Activated CD4-positive, alpha-beta T cell treated with anti-CD3 and anti-CD28 coated beads for 36 hours (primary cell): ENCODE measurements around the gene LRFN4. TPM values are rescaled to one million over a fixed set of nuclear protein-coding genes. Genes with fewer than 3 reads are reported as not detected.

Source experiments
- ATAC-seq: fragments of 200-7000 bp; cut with Tn5 transposase; one replicate; pipeline ENCODE4 v1.10.0; 2021; ENCODE audit warnings: mild to moderate bottlenecking, moderate library complexity
- CTCF ChIA-PET: fragments of 350-600 bp; sonication (Branson Sonifier 250); formaldehyde crosslinking; loops from one replicate; lab custom pipeline; 2021; ENCODE audit warnings: antibody characterized with exemption; lab: Charles Lee
- POLR2A ChIA-PET: fragments of 350-600 bp; sonication (Branson Sonifier 250); formaldehyde crosslinking; loops from one replicate; lab custom pipeline; 2021; ENCODE audit warnings: antibody characterized with exemption, inconsistent platforms; lab: Charles Lee
- DNase-seq: peaks from one replicate; pipeline ENCODE4 v3.0.0-alpha.2; 2020
- H3K27ac Mint-ChIP-seq: one replicate; pipeline ENCODE4 v1.8.0; 2021; ENCODE audit warnings: mixed read lengths
- H3K27me3 Mint-ChIP-seq: one replicate; pipeline ENCODE4 v1.8.0; 2021; ENCODE audit warnings: mixed read lengths
- H3K36me3 Mint-ChIP-seq: one replicate; pipeline ENCODE4 v1.8.0; 2021; ENCODE audit warnings: low read depth, mixed read lengths
- H3K4me1 Mint-ChIP-seq: one replicate; pipeline ENCODE4 v1.8.0; 2021; ENCODE audit warnings: mixed read lengths
- H3K4me3 Mint-ChIP-seq: one replicate; pipeline ENCODE4 v1.8.0; 2021; ENCODE audit warnings: mild to moderate bottlenecking, moderate library complexity, mixed read lengths
- H3K9me3 Mint-ChIP-seq: one replicate; pipeline ENCODE4 v1.8.0; 2021; ENCODE audit warnings: low read depth, mixed read lengths
- intact Hi-C, 2 experiments: fragments of 100-400 bp; cut with DNase I in 1 of 2; cut with micrococcal nuclease in 1 of 2; formaldehyde crosslinking; loops; one replicate each; pipeline versions ENCODE4 v1.14.2 to v1.15.1; 2022 to 2024; cut with DNase I, micrococcal nuclease
- total RNA-seq, 2 experiments: library from RNA; stranded (reverse); gene quantifications; one replicate each; pipeline ENCODE4 v1.2.3, GENCODE V29; 2021

LRFN4 gene
- total RNA-seq, 2 experiments from 2014 or later, result 19.2 to 22.7 TPM

DNA sequence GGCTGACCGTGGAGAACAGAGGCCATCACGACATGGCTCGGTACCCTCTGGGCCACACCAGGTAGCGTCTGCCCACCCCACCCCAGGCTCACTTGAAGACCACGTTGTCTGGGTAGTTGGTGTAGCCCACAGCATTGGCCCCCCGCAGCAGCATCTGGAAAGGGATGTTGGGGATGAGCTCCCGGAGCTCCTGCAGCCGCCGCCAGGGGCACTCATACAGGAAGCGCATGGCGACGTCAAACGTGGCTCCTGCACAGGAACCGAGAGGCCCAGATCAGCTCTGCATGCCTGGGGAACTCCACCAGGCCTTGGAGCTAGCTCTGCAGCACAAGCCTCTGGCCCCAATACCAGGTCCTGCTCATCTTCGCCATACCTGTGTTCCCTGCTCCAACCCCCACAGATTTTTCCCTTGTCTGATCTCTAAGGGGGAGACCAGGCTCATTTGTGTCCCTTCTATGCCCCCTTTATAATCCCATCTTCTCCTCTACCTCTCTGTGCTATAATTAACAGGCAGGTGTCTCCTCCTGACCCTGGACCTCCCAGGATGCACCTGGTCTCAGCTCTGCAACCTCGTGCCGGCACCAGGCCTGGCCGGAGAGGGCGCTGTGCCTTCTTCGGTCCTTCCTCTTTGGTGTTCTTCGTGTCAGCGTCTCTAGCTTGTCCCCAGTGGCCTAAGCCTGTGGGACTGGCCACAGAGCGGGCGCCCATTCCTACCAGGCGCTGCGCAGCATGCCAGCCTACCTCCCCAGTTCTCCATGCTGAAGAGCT, 5.0 kb upstream of the LRFN4 start:
- ChIA-PET CTCF (interaction anchor here (0.6 to 1.4 kb wide), 11 partner anchors 8 to 514 kb away, joined by 3 to 7 read pairs (median 4); partner anchors contain the start of gene RCE1), POLR2A (interaction anchor here (0.6 to 2.0 kb wide), 3 partner anchors 8 to 124 kb away, joined by 3 to 9 read pairs (median 4); partner anchors contain the start of gene RCE1)
- Mint-ChIP-seq H3K4me1 (peaks cover 11% of the 10 kb centered on the region), H3K9me3 (no peaks in the 10 kb centered on the region), H3K36me3 (no peaks in the 10 kb centered on the region), H3K27me3 (no peaks in the 10 kb centered on the region), H3K27ac (peak overlapping the region; percentile 70), H3K4me3 (no peak overlapping the region)
- DNase-seq (peak; percentile 68), ATAC-seq (peak; percentile 21)
- intact Hi-C loops, result no loop called here

DNA sequence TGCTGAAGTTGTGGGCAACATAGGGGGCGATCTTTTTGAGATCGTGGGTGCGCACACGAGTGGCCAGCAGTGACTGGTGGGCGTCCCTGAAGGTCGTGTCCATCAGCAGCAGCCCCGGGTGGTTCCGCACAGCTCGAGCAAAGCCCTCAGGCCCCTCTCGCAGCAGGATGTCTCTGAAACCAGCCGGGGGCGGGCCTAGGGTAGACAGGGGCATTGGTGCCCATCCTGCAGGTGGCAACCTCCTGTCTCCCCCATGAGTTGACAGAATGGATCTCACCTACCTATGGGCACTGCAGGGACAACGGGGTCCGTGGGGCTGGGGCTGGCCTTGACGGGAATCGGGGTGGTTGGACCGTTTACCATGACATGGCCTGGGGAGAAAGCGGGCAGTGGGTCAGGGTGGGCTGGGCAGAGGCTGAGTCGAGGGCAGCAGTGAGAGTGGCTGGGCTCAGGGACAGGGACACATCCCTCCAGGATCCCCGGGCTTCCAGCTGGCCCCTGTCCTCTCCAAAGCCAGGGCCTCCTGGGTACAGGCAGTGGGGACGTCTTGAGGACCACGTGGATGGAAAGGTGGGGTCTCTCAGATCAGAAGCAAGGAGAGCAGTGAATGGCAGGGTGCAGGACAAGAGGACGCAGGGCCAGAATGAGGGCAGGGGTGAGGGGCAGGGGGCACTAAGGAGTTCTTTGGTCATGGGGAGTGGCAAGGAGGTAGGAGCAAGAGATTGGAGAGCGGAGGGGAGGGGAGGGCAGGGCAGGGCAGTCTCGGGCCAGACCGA, 4.2 kb upstream of the LRFN4 start:
- CTCF ChIA-PET, result interaction anchor here (0.7 to 1.4 kb wide), 5 partner anchors 9 to 139 kb away, joined by 3 to 7 read pairs (median 5); partner anchors contain the start of gene RCE1
- Mint-ChIP-seq H3K9me3 (no peaks in the 10 kb centered on the region), H3K36me3 (no peaks in the 10 kb centered on the region), H3K27me3 (no peaks in the 10 kb centered on the region), H3K4me3 (no peak overlapping the region), H3K4me1 (peaks cover 11% of the 10 kb centered on the region), H3K27ac (no peak overlapping the region)
- no peak for DNase-seq
- intact Hi-C loops, result no loop called here
- POLR2A ChIA-PET, result interaction anchor here (0.6 to 2.0 kb wide), 2 partner anchors 9 to 26 kb away, joined by 3 to 9 read pairs; partner anchors contain the start of gene RCE1
- no peak for ATAC-seq

DNA sequence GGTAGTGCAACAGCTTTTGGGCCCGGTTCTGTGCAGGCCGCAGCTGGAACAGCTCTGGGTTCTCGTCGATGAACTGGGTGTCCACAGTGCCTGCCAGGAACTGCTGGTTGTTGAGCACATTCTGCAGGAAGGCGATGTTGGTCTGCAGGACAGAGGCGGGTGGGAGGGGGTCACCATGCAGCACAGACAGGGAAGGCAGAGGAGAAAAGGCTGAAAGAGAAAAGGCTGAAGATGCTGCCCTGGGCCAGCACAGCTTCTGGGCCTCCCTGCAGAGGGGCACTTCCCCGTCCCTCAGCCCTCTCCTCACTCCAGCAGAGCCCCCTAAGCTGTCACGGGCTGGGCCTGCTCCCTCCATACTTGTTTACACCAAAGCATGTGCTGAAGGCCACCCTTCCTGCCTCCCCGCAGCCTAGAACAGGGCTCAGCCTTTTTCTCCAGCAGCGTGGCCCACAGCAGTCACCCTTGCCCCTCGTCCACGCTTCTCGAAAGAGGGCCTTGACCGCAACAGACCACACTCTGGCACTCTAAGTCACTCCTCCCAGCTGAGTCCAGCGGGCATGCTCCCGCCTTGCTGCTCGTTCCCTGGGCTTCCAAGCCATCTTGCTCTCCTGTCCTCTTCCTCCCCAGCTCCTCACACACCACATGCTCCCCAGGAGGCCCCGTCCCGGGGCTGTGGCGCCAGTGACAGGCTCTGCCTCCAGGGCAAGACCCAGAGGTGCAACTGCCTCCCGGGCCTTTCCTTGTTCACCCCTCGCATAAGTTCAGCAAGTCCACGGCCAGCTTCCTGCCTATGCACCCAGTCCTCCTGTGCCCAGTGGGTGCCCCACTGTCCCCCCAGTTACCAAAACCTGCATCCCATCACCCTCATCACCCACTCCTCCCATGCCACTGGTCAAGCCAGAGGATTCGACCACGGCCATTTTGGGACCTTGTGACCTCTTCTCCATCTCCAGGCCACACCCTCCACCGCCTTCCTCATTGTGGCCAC, 3.3 kb upstream of the LRFN4 start:
- H3K4me1 Mint-ChIP-seq, result peaks cover 11% of the 10 kb centered on the region
- no peak overlapping the region for H3K4me3 Mint-ChIP-seq
- H3K9me3 Mint-ChIP-seq, result no peaks in the 10 kb centered on the region
- CTCF ChIA-PET, result interaction anchor here (2.6 kb wide), 1 partner anchor 10 kb away, joined by 11 read pairs; the partner anchor contains the start of gene RCE1
- POLR2A ChIA-PET, result interaction anchor here (0.6 to 2.0 kb wide), 2 partner anchors 10 to 25 kb away, joined by 3 to 9 read pairs; partner anchors contain the start of gene RCE1
- ATAC-seq (no peak), DNase-seq (no peak)
- intact Hi-C loops, result no loop called here
- H3K27me3 Mint-ChIP-seq, result no peaks in the 10 kb centered on the region
- H3K27ac Mint-ChIP-seq, result no peak overlapping the region
- peaks cover 3% of the 10 kb centered on the region for H3K36me3 Mint-ChIP-seq

DNA sequence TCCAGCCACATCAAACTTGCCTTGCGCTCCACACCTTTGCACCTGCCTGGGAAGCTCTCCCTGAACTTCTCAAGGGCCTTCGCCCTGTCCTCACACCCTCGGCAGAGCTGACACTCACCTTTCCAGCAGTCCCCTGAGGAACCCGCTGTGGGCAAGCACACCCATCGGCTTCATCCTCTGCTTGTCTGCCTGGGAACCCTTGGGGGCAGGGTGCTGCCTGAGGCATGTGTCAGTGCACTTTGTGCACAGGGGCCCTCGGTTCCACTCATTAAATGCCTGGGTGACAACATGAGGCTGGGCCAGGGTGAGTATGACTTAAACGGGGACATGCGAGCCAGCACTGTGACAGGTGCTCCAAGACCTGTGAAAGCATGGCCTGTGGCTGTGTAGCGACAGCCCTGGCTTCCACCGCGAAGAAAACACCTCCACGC, 2.6 kb upstream of the LRFN4 start:
- H3K9me3 Mint-ChIP-seq, result no peaks in the 10 kb centered on the region
- peaks cover 5% of the 10 kb centered on the region for H3K36me3 Mint-ChIP-seq
- ChIA-PET CTCF (interaction anchor here (2.6 kb wide), 1 partner anchor 11 kb away, joined by 11 read pairs; the partner anchor contains the start of gene RCE1), POLR2A (no interaction called here)
- peaks cover 11% of the 10 kb centered on the region for H3K4me1 Mint-ChIP-seq
- no peak overlapping the region for H3K4me3 Mint-ChIP-seq
- ATAC-seq (no peak), DNase-seq (no peak)
- H3K27ac Mint-ChIP-seq, result no peak overlapping the region
- intact Hi-C loops, result no loop called here
- H3K27me3 Mint-ChIP-seq, result no peaks in the 10 kb centered on the region

DNA sequence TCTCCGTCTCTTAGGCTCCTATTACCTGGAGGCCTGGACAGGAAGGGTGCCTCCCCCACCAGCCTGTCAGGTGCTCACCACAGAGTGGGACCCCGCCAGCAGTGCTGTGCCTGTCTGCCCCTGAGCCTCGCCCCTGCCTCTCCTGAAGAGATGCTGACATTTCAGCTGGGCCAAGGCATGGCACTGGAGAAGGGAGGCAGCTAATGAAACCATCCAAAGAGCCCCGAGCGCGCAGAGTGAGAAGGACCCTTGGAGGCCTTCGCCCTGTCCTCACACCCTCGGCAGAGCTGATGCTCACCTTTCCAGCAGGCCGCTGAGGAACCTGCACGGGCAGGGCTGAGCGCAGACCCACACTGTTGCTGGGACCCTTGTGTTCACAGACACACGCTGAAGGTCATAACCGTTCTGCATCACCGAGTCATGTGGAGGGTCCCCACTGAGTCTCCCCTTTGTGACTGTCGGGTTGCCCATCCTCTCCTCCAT, 2.1 kb upstream of the LRFN4 start:
- Mint-ChIP-seq H3K36me3 (peaks cover 5% of the 10 kb centered on the region), H3K9me3 (no peaks in the 10 kb centered on the region), H3K4me3 (peak overlapping the region; percentile 82), H3K4me1 (peaks cover 11% of the 10 kb centered on the region), H3K27ac (no peak overlapping the region), H3K27me3 (no peaks in the 10 kb centered on the region)
- ATAC-seq (no peak), DNase-seq (no peak)
- ChIA-PET CTCF (interaction anchor here (0.6 to 2.6 kb wide), 3 partner anchors 11 to 28 kb away, joined by 3 to 11 read pairs (median 4); partner anchors contain the start of gene RCE1), POLR2A (interaction anchor here (0.7 to 1.1 kb wide), 2 partner anchors 10 to 12 kb away, joined by 3 read pairs; no protein-coding TSS in a partner anchor)
- intact Hi-C loops, result loop anchor here in 1 of 2 experiments (5.0 kb wide), 1 partner anchor 802 kb away; the partner anchor contains the start of gene SF3B2

DNA sequence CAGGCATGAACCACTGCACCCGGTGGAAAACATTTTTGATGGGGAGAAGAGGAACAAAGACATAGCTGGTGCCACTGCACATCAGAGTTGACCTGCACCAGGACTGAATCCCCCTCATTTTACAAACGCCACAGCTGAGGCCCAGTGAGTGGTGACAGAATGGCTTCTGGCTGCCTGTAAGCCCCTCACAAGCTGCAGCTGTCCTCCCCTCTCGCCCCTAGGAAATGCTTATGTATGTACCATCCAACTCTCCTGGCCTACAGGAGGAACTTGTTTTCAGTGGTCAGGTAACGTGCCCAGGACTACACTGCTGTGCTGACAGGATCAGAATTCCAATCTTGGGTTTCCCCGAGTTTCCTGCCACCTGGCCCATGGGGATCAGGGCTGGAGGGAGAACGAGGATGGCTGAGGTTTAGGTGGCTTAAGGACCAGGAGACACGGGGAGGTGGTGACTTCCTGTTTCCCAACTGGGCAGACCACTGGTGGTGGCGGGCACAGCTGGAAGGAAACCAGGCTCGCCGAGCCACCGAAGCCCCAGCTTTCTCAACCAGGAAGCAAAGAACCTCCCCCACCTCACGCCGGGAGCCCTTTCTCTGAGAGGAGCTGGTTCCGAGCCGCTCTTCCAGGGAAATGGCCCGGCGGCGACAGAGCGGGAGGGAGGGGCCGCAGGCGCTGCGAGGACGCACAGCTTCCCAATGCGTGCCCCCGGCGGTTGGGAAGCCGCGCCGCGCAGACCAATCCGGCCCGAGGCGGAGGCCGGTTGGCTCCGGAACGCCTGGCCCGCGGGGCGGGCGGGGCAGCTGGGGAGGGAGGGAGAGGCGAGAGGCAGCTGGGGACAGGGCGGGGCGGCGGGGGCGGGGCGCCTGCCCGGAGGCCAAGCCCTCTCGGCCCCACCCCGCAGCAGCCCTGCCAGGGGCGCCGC, 1.0 kb upstream of the LRFN4 start:
- H3K4me1 Mint-ChIP-seq, result peaks cover 11% of the 10 kb centered on the region
- peaks cover 5% of the 10 kb centered on the region for H3K36me3 Mint-ChIP-seq
- CTCF ChIA-PET, result interaction anchor here (0.6 to 2.6 kb wide), 6 partner anchors 13 to 759 kb away, joined by 3 to 11 read pairs (median 4); partner anchors contain the start of genes RCE1 and ZDHHC24
- ATAC-seq (peak; percentile 83), DNase-seq (peak; percentile 94)
- intact Hi-C loops, result loop anchor here (1.0 to 5.0 kb wide), 11 partner anchors 12 to 804 kb away; partner anchors contain the start of genes RCE1 (in 2 of the 2), ANKRD13D (in 1 of the 2), DPP3 (in 1 of the 2) and PC (in 1 of the 2)
- POLR2A ChIA-PET, result interaction anchor here (0.5 to 1.4 kb wide), 6 partner anchors 11 to 218 kb away, joined by 3 to 8 read pairs (median 3); partner anchors contain the start of gene RCE1
- peak overlapping the region; percentile 73 for H3K27ac Mint-ChIP-seq
- H3K9me3 Mint-ChIP-seq, result no peaks in the 10 kb centered on the region
- H3K27me3 Mint-ChIP-seq, result no peaks in the 10 kb centered on the region
- peak overlapping the region; percentile 82 for H3K4me3 Mint-ChIP-seq

DNA sequence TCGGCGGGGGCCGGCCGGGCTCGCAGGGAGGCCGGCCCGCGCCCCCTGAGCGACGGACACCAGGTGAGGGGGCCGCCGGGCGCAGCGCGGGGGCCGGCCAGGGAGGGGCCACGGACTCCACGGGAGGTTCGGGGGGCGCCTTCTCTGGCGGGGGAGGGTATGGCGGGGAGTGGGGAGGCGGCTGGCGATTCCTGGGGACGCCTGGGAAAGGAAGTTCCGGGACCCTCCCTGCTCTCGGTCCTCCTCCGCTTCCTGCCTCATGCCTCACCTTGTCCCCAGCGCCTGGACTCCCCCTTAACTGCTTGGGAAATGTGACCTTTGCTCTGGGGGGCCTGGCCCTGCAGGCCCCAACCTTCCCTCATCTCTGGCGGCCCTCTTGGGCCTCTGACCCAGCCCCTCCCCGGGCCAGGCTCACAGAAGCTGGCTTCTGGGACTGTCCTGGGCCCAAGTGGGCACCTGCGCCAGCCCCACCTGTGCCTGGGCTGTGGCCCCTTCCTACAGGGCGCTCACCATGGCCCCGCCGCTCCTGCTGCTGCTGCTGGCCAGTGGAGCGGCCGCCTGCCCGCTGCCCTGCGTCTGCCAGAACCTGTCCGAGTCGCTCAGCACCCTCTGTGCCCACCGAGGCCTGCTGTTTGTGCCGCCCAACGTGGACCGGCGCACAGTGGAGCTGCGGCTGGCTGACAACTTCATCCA, 516 bp downstream of the LRFN4 start:
- no peak for ATAC-seq
- H3K4me1 Mint-ChIP-seq, result peaks cover 4% of the 10 kb centered on the region
- H3K27me3 Mint-ChIP-seq, result no peaks in the 10 kb centered on the region
- no peaks in the 10 kb centered on the region for H3K9me3 Mint-ChIP-seq
- intact Hi-C loops, result loop anchor here in 1 of 2 experiments (2.0 to 5.0 kb wide), 2 partner anchors 431 to 805 kb away; partner anchors contain the start of genes ANKRD13D and SF3B2
- H3K4me3 Mint-ChIP-seq, result peak overlapping the region; percentile 75
- peak overlapping the region; percentile 31 for H3K27ac Mint-ChIP-seq
- ChIA-PET POLR2A (no interaction called here), CTCF (no interaction called here)
- H3K36me3 Mint-ChIP-seq, result peaks cover 5% of the 10 kb centered on the region
- DNase-seq, result no peak

DNA sequence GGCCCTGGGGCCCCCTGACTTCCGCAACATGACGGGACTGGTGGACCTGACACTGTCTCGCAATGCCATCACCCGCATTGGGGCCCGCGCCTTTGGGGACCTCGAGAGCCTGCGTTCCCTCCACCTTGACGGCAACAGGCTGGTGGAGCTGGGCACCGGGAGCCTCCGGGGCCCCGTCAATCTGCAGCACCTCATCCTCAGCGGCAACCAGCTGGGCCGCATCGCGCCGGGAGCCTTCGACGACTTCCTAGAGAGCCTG, 992 bp downstream of the LRFN4 start:
- Mint-ChIP-seq H3K27ac (no peak overlapping the region), H3K9me3 (no peaks in the 10 kb centered on the region), H3K36me3 (peaks cover 5% of the 10 kb centered on the region), H3K27me3 (no peaks in the 10 kb centered on the region), H3K4me1 (peaks cover 4% of the 10 kb centered on the region), H3K4me3 (peak overlapping the region; percentile 75)
- ChIA-PET POLR2A (no interaction called here), CTCF (no interaction called here)
- intact Hi-C loops, result loop anchor here in 1 of 2 experiments (2.0 to 5.0 kb wide), 2 partner anchors 431 to 806 kb away; partner anchors contain the start of genes ANKRD13D and SF3B2
- DNase-seq (no peak), ATAC-seq (no peak)
